CD4-positive, alpha-beta T cell treated with Interleukin-12 subunit alpha and Interleukin-12 subunit beta, for 1 hour (primary cell): Measurements from ENCODE around the gene ZNF700.
A peak's percentile ranks its signal among the peaks of the same experiment; 100 is the strongest.
"Not testable (repeated sequence)": the region's sequence is repeated elsewhere in the genome, so short reads cannot be mapped to it uniquely, and the experiment has no call there.

Source experiments
- DNase-seq: peaks from one replicate; pipeline ENCODE4 v3.0.0-alpha.2; 2020

The ZNF700 gene

GRCh38 chr19:11924886-11925650 is at the start of gene ZNF700:
ZNF700 (plus strand) TSS chr19:11925107; CDS start chr19:11925211, 104 bp downstream.
- peak; percentile 93 for DNase-seq

GRCh38 chr19:11879687-11880266 is 45.1 kb upstream of the ZNF700 start:
- DNase-seq, result peak; percentile 49

GRCh38 chr19:11880598-11880997 is 44.3 kb upstream of the ZNF700 start:
- DNase-seq, result no peak

- peak; percentile 76 for DNase-seq
Observed at GRCh38 chr19:11881151-11881800, 43.6 kb upstream of the ZNF700 start.

- DNase-seq, result no peak
Observed at GRCh38 chr19:11882606-11883005, 42.3 kb upstream of the ZNF700 start.

GRCh38 chr19:11887234-11887610 is 37.7 kb upstream of the ZNF700 start:
- DNase-seq, result no peak

GRCh38 chr19:11887611-11888531 is 37.0 kb upstream of the ZNF700 start, which contains the start of gene ZNF69:
ZNF69 (plus strand) TSS chr19:11887782; CDS start chr19:11887924, 142 bp downstream.
- DNase-seq, result peak; percentile 61

- DNase-seq, result not testable (repeated sequence)
Observed at GRCh38 chr19:11889901-11890300, 35.0 kb upstream of the ZNF700 start.

GRCh38 chr19:11890634-11891033 is 34.3 kb upstream of the ZNF700 start:
- no peak for DNase-seq

GRCh38 chr19:11894851-11895250 is 30.1 kb upstream of the ZNF700 start:
- DNase-seq, result no peak

- DNase-seq, result no peak
Observed at GRCh38 chr19:11902228-11902627, 22.7 kb upstream of the ZNF700 start.

GRCh38 chr19:11905928-11906327 is 19.0 kb upstream of the ZNF700 start:
- DNase-seq, result no peak

- not testable (repeated sequence) for DNase-seq
Observed at GRCh38 chr19:11911937-11912336, 13.0 kb upstream of the ZNF700 start.

- DNase-seq, result not testable (repeated sequence)
Observed at GRCh38 chr19:11914417-11915051, 10.4 kb upstream of the ZNF700 start.

- no peak for DNase-seq
Observed at GRCh38 chr19:11921852-11922495, 2.9 kb upstream of the ZNF700 start.

- not testable (repeated sequence) for DNase-seq
Observed at GRCh38 chr19:11925651-11926187, 812 bp downstream of the ZNF700 start.

- no peak for DNase-seq
Observed at GRCh38 chr19:11927227-11927626, 2.3 kb downstream of the ZNF700 start.

- no peak for DNase-seq
Observed at GRCh38 chr19:11931051-11931450, 6.1 kb downstream of the ZNF700 start.

- no peak for DNase-seq
Observed at GRCh38 chr19:11931513-11931912, 6.6 kb downstream of the ZNF700 start.

- not testable (repeated sequence) for DNase-seq
Observed at GRCh38 chr19:11935829-11936228, 10.9 kb downstream of the ZNF700 start.

- not testable (repeated sequence) for DNase-seq
Observed at GRCh38 chr19:11938383-11938782, 13.5 kb downstream of the ZNF700 start.
